HepG2 (cell line): ENCODE measurements around the gene LDLRAD2. TPM values are rescaled to one million over a fixed set of nuclear protein-coding genes. Genes with fewer than 3 reads are reported as not detected.
A peak's percentile ranks its signal among the peaks of the same experiment; 100 is the strongest.

Experiments used
- ATF3 ChIP-seq: sonication (generic); formaldehyde crosslinking; IDR thresholded peaks from 2 replicates; pipeline ENCODE4 v1.4.0; 2020; ENCODE audit warnings: missing genetic modification reagents
- CREB1 ChIP-seq, 2 experiments: fragments of 450-650 bp in 1 of 2; IDR thresholded peaks; 2 replicates each; pipeline ENCODE4 v1.6.1; 2016 to 2017; ENCODE audit warnings: control low read depth in 1 of 2, mild to moderate bottlenecking in 1 of 2, missing compliant biosample characterization in 1 of 2, missing genetic modification characterization in 1 of 2
- DPF2 ChIP-seq: sonication (generic); formaldehyde crosslinking; IDR thresholded peaks from 2 replicates; pipeline ENCODE4 v1.4.0; 2020; ENCODE audit warnings: mild to moderate bottlenecking, low read depth, missing genetic modification reagents, borderline replicate concordance
- FOXP1 ChIP-seq, 2 experiments: fragments of 450-650 bp in 1 of 2; IDR thresholded peaks; 2 replicates each; pipeline ENCODE4 v1.6.1; 2017 to 2018; ENCODE audit warnings: antibody characterized with exemption in 1 of 2
- MXI1 ChIP-seq: IDR thresholded peaks from 3 replicates; pipeline ENCODE4 v1.6.1; 2012; ENCODE audit warnings: low read depth, low read length, inconsistent platforms, borderline replicate concordance
- MYC ChIP-seq: sonication (generic); formaldehyde crosslinking; IDR thresholded peaks from 2 replicates; pipeline ENCODE4 v1.9.0; 2021; ENCODE audit warnings: missing genetic modification reagents, borderline replicate concordance
- NR2C2 ChIP-seq: sonication (generic); formaldehyde crosslinking; IDR thresholded peaks from 2 replicates; pipeline ENCODE4 v1.4.0; 2020; ENCODE audit warnings: missing genetic modification reagents, mild to moderate bottlenecking, moderate library complexity, borderline replicate concordance
- NR2F2 ChIP-seq: IDR thresholded peaks from 2 replicates; pipeline ENCODE4 v1.6.1; 2012; ENCODE audit warnings: low read depth, inconsistent platforms, borderline replicate concordance
- RBM39 ChIP-seq: fragments of 200-400 bp; formaldehyde crosslinking; IDR thresholded peaks from one replicate; pipeline ENCODE4 v1.6.1; 2018; ENCODE audit warnings: antibody characterized with exemption, mild to moderate bottlenecking, low read depth, low read length; ENCODE audit not compliant: poor library complexity, severe bottlenecking
- SOX5 ChIP-seq: IDR thresholded peaks from 2 replicates; pipeline ENCODE4 v1.6.1; 2016; ENCODE audit warnings: borderline replicate concordance
- polyA plus RNA-seq, 8 experiments: library from polyadenylated mRNA; depleted of rRNA in 3 of 8; stranded (reverse) in 7 of 8; unstranded in 1 of 8; fragments of >200 nt; fragmentation: Illumina TruSeq in 4 of 8; extraction: Trizol in 4 of 8; gene quantifications; 2 replicates each; pipeline versions ENCODE4 v1.2.1 to v1.2.3, GENCODE V29; 2011 to 2016; ENCODE audit warnings: low read depth in 4 of 8, missing spikeins in 1 of 8, mixed read lengths in 1 of 8; ENCODE audit not compliant: insufficient read depth in 1 of 8
- total RNA-seq, 5 experiments: library from RNA; depleted of rRNA; stranded (reverse); fragments of >200 nt; fragmentation: Illumina TruSeq; extraction: Trizol; gene quantifications; 2 replicates each; pipeline ENCODE4 v1.2.3, GENCODE V29; 2016; ENCODE audit warnings: low read depth in 1 of 5
- TF ChIP-seq, protein P1 (sequence below): sonication (generic); formaldehyde crosslinking; IDR thresholded peaks from 2 replicates; pipeline ENCODE4 v1.5.1; 2020; ENCODE audit warnings: mild to moderate bottlenecking, missing genetic modification reagents, borderline replicate concordance
- TF ChIP-seq, protein P2 (sequence below): sonication (generic); formaldehyde crosslinking; IDR thresholded peaks from 2 replicates; pipeline ENCODE4 v1.4.0; 2020; ENCODE audit warnings: missing genetic modification reagents
- TF ChIP-seq, protein P3 (sequence below), 2 experiments: fragments of 450-650 bp in 1 of 2; sonication (generic) in 1 of 2; formaldehyde crosslinking; IDR thresholded peaks; 2 replicates each; pipeline versions ENCODE4 v1.5.0 to v1.8.0; 2020 to 2022; ENCODE audit warnings: mild to moderate bottlenecking in 1 of 2, missing genetic modification reagents in 1 of 2
- TF ChIP-seq, protein P4 (sequence below): sonication (generic); formaldehyde crosslinking; conservative IDR thresholded peaks from 2 replicates; pipeline ENCODE4 v1.4.0; 2020; ENCODE audit warnings: mild to moderate bottlenecking, missing genetic modification reagents, moderate library complexity

The LDLRAD2 gene
- total and polyA plus RNA-seq, 2 of the 13 experiments (the other 11 are each of a cell fraction or from before 2014, with no cell fraction given): not detected

DNA sequence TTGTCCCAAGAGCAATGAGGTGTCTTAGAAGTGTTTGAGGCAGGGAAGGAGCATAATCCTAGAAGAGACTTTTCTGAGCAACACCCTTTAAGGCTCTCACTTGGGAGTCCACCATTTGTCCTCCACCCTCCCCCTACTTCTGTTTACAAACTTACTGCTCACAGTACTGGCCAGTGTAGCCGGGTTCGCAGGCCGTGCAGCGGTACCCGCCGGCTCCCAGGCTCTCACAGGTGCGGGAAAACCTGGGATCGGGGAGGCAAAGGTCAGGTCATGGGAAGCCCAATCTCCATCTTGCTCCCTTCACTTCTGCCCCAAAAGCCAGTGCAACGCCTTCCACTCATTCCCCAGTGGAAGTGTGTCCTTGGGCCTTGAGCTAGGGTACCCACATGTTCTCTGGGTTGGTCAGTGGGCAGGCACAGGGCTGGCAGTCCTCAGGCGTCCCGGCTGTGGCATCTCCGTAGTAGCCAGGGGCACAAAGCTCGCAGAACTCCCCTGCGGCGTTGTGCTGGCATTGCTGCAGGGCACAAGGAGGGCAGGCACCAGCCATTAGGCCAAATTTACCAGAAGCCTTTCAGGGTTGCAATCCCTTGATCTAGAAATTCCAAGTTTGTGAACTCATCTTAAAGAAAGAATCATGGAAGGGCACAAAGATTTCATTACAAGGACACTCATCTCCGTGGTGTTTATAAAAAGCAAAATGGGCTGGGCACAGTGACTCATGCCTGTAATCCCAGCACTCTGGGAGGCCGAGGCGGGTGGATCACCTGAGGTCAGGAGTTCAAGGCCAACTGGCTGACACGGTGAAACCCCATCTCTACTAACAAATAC is 49.8 kb downstream of the LDLRAD2 start (continued):
- TF ChIP-seq NR2F2 (0 out of 2 replicates have a peak, but pooled peaks have one; percentile 49), SOX5 (CRISPR knock-in tag) (peak; percentile 64; the same call in 1 of the 2 replicates), FOXP1 (IDR thresholded peaks at IDR 0.05) (no peak), FOXP1 (CRISPR knock-in tag; IDR thresholded peaks at IDR 0.05) (peak; percentile 42; the same call in 1 of the 2 replicates), DPF2 (CRISPR knock-in tag) (0 out of 2 replicates have a peak, but pooled peaks have one; percentile 15), CREB1 (IDR thresholded peaks at IDR 0.05) (no peak), CREB1 (CRISPR knock-in tag; IDR thresholded peaks at IDR 0.05) (peak; percentile 54), RBM39 (no peak), MXI1 (no peak), ATF3 (CRISPR knock-in tag) (peak; percentile 72), MYC (0 out of 2 replicates have a peak, but pooled peaks have one; percentile 16), NR2C2 (peak; percentile 83)
- TF ChIP-seq, protein P1, sequence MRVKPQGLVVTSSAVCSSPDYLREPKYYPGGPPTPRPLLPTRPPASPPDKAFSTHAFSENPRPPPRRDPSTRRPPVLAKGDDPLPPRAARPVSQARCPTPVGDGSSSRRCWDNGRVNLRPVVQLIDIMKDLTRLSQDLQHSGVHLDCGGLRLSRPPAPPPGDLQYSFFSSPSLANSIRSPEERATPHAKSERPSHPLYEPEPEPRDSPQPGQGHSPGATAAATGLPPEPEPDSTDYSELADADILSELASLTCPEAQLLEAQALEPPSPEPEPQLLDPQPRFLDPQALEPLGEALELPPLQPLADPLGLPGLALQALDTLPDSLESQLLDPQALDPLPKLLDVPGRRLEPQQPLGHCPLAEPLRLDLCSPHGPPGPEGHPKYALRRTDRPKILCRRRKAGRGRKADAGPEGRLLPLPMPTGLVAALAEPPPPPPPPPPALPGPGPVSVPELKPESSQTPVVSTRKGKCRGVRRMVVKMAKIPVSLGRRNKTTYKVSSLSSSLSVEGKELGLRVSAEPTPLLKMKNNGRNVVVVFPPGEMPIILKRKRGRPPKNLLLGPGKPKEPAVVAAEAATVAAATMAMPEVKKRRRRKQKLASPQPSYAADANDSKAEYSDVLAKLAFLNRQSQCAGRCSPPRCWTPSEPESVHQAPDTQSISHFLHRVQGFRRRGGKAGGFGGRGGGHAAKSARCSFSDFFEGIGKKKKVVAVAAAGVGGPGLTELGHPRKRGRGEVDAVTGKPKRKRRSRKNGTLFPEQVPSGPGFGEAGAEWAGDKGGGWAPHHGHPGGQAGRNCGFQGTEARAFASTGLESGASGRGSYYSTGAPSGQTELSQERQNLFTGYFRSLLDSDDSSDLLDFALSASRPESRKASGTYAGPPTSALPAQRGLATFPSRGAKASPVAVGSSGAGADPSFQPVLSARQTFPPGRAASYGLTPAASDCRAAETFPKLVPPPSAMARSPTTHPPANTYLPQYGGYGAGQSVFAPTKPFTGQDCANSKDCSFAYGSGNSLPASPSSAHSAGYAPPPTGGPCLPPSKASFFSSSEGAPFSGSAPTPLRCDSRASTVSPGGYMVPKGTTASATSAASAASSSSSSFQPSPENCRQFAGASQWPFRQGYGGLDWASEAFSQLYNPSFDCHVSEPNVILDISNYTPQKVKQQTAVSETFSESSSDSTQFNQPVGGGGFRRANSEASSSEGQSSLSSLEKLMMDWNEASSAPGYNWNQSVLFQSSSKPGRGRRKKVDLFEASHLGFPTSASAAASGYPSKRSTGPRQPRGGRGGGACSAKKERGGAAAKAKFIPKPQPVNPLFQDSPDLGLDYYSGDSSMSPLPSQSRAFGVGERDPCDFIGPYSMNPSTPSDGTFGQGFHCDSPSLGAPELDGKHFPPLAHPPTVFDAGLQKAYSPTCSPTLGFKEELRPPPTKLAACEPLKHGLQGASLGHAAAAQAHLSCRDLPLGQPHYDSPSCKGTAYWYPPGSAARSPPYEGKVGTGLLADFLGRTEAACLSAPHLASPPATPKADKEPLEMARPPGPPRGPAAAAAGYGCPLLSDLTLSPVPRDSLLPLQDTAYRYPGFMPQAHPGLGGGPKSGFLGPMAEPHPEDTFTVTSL (CRISPR knock-in tag): peak; percentile 31; the same call in 1 of the 2 replicates
- TF ChIP-seq, protein P2, sequence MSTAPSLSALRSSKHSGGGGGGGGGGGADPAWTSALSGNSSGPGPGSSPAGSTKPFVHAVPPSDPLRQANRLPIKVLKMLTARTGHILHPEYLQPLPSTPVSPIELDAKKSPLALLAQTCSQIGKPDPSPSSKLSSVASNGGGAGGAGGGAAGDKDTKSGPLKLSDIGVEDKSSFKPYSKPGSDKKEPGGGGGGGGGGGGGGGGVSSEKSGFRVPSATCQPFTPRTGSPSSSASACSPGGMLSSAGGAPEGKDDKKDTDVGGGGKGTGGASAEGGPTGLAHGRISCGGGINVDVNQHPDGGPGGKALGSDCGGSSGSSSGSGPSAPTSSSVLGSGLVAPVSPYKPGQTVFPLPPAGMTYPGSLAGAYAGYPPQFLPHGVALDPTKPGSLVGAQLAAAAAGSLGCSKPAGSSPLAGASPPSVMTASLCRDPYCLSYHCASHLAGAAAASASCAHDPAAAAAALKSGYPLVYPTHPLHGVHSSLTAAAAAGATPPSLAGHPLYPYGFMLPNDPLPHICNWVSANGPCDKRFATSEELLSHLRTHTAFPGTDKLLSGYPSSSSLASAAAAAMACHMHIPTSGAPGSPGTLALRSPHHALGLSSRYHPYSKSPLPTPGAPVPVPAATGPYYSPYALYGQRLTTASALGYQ: peak; percentile 28; the same call in 1 of the 2 replicates
- TF ChIP-seq, protein P3, sequence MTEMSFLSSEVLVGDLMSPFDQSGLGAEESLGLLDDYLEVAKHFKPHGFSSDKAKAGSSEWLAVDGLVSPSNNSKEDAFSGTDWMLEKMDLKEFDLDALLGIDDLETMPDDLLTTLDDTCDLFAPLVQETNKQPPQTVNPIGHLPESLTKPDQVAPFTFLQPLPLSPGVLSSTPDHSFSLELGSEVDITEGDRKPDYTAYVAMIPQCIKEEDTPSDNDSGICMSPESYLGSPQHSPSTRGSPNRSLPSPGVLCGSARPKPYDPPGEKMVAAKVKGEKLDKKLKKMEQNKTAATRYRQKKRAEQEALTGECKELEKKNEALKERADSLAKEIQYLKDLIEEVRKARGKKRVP (CRISPR knock-in tag; IDR thresholded peaks at IDR 0.05): no peak
- TF ChIP-seq, protein P4, sequence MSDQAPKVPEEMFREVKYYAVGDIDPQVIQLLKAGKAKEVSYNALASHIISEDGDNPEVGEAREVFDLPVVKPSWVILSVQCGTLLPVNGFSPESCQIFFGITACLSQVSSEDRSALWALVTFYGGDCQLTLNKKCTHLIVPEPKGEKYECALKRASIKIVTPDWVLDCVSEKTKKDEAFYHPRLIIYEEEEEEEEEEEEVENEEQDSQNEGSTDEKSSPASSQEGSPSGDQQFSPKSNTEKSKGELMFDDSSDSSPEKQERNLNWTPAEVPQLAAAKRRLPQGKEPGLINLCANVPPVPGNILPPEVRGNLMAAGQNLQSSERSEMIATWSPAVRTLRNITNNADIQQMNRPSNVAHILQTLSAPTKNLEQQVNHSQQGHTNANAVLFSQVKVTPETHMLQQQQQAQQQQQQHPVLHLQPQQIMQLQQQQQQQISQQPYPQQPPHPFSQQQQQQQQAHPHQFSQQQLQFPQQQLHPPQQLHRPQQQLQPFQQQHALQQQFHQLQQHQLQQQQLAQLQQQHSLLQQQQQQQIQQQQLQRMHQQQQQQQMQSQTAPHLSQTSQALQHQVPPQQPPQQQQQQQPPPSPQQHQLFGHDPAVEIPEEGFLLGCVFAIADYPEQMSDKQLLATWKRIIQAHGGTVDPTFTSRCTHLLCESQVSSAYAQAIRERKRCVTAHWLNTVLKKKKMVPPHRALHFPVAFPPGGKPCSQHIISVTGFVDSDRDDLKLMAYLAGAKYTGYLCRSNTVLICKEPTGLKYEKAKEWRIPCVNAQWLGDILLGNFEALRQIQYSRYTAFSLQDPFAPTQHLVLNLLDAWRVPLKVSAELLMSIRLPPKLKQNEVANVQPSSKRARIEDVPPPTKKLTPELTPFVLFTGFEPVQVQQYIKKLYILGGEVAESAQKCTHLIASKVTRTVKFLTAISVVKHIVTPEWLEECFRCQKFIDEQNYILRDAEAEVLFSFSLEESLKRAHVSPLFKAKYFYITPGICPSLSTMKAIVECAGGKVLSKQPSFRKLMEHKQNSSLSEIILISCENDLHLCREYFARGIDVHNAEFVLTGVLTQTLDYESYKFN (CRISPR knock-in tag): peak; percentile 39; the same call in 1 of the 2 replicates
